AG09319 (cell line): ENCODE results near the gene CACUL1.
"Not testable (repeated sequence)": the region's sequence is repeated elsewhere in the genome, so short reads cannot be mapped to it uniquely, and the experiment has no call there.

Source experiments
- DNase-seq: peaks from one replicate; pipeline ENCODE4 v3.0.0-alpha.2; 2010; ENCODE audit warnings: low read depth; ENCODE audit errors: extremely low read depth
- TF ChIP-seq, protein P1 (sequence below): IDR thresholded peaks from 2 replicates; pipeline ENCODE4 v1.5.1; 2011; ENCODE audit warnings: low read depth, mild to moderate bottlenecking, inconsistent platforms, low read length, moderate library complexity

CACUL1 gene

DNA sequence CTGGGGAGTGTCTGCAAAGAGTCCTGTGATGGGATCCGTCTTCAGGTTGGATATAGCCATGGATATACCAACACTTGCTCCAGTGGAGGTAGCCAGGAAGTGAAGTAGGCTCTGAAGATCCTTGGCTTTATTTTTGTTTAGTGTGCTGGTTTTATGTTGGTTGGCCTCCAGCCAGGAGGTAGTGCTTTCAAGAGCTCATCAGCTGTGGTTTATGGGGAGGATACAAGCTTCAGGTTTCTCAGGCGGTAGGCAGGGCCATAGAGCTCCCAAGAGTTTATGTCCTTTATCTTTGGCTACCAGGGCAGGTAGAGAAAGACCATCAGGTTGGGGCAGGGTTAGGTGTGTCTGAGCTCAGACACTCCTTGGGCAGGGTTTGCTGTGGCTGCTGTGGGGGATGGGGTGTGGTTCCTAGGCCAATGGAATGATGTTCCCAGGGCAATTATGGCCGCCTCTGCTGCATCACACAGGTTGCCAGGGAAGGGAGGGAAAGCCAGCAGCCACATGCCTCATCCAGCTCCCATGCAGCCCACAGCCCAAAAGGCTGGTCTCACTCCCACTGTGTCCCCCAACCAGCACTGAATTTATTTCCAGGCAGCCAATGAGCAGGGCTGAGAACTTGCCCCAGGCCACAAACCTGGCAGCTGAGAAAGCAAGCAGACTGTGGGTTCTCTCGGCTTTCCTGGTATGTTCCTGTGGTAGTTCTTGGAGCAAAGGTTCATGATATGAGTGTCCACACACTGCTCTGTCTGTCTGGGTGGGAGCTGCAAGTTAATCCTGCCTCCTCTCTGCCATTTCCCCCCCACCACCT lies 92.3 kb downstream of the CACUL1 start:
- DNase-seq, result no peak

DNA sequence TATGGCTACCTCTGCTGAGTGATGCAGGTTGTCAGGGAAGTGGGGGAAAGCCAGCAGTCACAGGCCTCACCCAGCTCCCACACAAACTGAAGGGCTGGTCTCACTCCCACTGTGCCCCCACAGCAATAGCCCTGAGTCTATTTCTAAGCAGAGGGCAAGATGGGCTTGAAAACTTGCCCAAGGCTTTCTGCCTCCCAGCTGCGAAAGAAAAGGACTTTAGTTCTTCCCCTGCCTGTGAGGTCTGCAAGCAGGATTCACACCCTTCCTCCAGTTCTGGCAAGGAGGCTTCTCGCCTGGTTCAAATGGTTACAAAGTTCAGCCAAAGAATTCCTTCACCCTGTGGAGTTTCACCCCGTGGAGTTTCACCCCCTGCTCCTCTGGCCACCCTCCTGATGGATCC lies 96.0 kb downstream of the CACUL1 start:
- TF ChIP-seq, protein P1, sequence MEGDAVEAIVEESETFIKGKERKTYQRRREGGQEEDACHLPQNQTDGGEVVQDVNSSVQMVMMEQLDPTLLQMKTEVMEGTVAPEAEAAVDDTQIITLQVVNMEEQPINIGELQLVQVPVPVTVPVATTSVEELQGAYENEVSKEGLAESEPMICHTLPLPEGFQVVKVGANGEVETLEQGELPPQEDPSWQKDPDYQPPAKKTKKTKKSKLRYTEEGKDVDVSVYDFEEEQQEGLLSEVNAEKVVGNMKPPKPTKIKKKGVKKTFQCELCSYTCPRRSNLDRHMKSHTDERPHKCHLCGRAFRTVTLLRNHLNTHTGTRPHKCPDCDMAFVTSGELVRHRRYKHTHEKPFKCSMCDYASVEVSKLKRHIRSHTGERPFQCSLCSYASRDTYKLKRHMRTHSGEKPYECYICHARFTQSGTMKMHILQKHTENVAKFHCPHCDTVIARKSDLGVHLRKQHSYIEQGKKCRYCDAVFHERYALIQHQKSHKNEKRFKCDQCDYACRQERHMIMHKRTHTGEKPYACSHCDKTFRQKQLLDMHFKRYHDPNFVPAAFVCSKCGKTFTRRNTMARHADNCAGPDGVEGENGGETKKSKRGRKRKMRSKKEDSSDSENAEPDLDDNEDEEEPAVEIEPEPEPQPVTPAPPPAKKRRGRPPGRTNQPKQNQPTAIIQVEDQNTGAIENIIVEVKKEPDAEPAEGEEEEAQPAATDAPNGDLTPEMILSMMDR, result no peak
- no peak for DNase-seq

More for the DNA sequence above, 92.3 kb downstream of the CACUL1 start:
- TF ChIP-seq, protein P1, result no peak

DNA sequence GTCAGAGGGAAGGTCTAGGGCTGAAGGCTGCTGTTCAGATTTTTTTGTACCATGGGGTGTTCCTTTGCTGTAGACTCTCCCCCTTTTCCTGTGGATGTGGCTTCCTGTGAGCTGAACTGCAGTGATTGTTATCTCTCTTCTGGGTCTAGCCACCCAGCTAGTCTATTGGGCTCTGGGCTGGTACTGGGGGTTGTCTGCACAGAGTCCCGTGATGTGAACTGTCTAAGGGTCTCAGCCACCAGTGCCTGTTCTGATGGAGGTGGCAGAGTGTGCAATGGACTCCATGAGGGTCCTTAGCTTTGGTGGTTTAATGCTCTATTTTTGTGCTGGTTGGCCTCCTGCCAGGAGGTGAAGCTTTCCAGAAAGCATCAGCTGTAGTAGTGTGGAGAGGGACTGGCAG lies 96.6 kb downstream of the CACUL1 start:
- DNase-seq, result not testable (repeated sequence)

DNA sequence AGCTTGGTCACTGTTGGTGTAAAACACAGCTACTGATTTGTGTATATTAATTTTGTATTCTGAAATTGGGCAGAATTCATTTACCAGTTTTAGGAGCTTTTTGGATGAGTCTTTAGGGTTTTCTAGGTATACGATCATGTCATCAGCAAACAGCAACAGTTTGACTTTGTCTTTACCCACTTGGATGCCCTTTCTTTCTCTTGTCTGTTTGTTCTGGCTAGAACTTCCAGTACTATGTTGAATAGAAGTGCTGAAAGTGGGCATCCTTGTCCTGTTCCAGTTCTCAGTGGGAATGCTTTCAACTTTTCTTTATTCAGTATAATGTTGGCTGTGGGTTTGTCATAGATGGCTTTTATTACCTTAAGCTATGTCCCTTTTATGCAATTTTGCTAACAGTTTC lies 109.5 kb downstream of the CACUL1 start:
- not testable (repeated sequence) for DNase-seq

DNA sequence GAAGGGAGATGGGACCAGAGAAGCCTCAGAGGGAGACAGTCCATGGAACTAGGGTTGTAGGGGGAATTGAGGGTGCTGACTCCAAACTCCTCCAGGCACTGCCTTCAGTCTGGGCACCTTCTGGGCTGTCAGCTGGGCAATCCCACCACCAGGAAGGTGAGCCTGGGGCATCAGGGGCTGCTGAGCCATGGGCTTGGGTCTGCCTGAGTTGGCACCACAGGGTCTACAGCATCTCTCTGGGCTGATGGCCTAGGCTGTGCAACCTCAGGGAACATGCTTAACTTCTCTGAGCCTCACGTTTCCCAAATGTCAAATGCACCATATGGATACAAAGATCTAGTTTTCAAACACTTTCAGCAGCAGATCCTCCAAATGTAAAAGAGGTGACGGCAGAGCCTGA lies 112.5 kb downstream of the CACUL1 start:
- TF ChIP-seq, protein P1, result no peak
- no peak for DNase-seq

DNA sequence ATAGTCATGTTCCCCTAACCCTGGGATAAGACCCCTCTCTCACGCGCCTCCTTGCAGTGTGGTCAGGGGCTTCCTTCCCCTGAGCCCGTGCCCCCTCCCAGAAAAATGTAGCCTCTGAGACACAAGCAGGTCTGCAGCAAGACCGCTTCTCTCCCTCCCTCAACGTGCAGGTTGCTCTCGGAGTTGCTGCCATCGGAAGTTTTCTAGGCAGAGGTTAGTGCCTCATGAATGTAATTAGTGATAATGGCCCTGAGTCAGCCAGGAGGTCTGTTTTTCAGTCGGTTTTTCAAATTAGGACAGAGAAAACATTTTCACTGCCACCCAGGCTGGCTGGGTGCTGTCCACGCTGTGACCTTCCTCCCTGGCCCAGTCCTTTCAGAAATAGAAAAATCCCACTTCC lies 116.1 kb downstream of the CACUL1 start:
- TF ChIP-seq, protein P1, result no peak
- DNase-seq, result no peak

DNA sequence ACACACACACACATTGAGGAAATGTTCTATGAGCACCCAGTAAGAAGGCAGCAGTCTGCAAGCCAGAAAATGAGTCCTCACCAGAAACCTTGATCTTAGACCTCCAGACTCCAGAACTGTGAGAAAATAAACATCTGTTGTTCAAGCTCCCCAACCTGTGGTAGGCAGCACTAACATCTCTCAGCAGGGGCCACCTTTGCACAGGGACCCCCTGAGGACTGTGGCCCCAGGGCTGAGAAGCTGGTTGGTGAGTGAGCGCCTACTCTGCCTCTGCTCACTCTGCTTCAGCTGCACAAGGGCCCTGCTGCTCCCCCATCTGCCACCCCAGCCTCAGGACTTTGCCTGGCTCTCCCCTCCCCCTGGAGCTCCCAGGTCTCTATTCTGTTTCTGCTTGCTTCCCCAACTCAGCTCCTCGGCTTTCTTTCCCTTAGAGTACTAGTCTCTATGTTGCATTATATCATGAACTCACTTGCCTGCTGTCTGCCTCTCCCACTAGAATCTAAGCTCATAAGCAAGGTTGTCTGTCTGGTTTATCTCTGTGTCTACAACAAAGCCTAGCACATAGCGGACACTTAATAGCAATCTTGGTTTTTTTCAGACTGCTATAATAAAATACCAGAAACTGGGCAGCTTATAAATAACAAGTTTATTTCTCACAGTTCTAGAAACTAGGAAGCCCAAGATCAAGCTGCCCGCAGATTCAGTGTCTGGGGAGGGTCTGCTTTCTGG lies 118.9 kb downstream of the CACUL1 start:
- no peak for DNase-seq
- TF ChIP-seq, protein P1, result no peak

DNA sequence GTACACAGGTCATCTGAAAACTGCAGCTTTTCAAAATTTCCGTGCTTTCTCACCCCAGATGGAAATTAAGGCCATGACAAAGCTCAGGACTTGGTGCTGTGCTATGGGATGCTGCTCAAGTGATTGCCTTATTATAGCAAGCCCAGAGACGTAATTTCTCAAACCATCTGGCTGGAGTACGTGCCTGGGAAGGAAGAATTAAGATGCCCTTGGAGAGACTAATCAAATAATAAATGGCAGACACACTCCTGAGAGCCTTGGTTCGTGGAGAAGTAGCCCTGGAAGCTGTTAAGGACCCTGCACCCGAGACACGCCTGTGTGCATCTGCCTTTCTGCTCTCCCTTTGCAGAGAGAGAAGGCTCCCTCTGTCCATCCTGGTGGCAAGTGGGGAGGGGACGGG lies 121.0 kb downstream of the CACUL1 start:
- TF ChIP-seq, protein P1, result no peak
- DNase-seq, result no peak
